Peyer's patch (tissue), 4 donors: ENCODE measurements around the gene LRP5.

Source experiments
- CTCF ChIP-seq, 6 experiments: fragments of 450-650 bp in 4 of 6; fragments of 200-600 bp in 2 of 6; sonication (generic) in 1 of 6; IDR thresholded peaks; one replicate each; pipeline ENCODE4 v1.5.1; 2017 to 2019; ENCODE audit warnings: antibody characterized with exemption in 6 of 6, mild to moderate bottlenecking in 3 of 6, moderate library complexity in 1 of 6
- POLR2A ChIP-seq, 2 donors: fragments of 450-650 bp; IDR thresholded peaks; one replicate each; pipeline ENCODE4 v1.5.1; 2017; ENCODE audit warnings: antibody characterized with exemption in 2 of 2, mild to moderate bottlenecking in 2 of 2, moderate library complexity in 2 of 2

- no peak for TF ChIP-seq POLR2A (IDR thresholded peaks at IDR 0.05)
- no peak for TF ChIP-seq CTCF (IDR thresholded peaks at IDR 0.05)
Observed at GRCh38 chr11:68412593-68413475, 100.4 kb downstream of the LRP5 start.
